Adipocyte (in vitro differentiated cells): ENCODE data around the gene NUDT8.

Source experiments
- DNase-seq: peaks from one replicate; pipeline ENCODE4 v3.0.0-alpha.2; 2015; ENCODE audit warnings: low read depth
- H3K27me3 ChIP-seq: replicated peaks from 2 replicates; pipeline ENCODE4 v1.7.0; 2013; ENCODE audit warnings: mild to moderate bottlenecking, low read length, moderate library complexity; ENCODE audit not compliant: control insufficient read depth, insufficient read depth
- H3K36me3 ChIP-seq: 2 replicates; pipeline ENCODE4 v1.7.0; 2013; ENCODE audit warnings: low read length, mild to moderate bottlenecking, moderate library complexity; ENCODE audit not compliant: control insufficient read depth, insufficient read depth, severe bottlenecking
- H3K4me1 ChIP-seq: 2 replicates; pipeline ENCODE4 v1.7.0; 2013; ENCODE audit warnings: mild to moderate bottlenecking, low read length, moderate library complexity; ENCODE audit not compliant: control insufficient read depth, insufficient read depth
- H3K4me3 ChIP-seq: 2 replicates; pipeline ENCODE4 v1.7.0; 2013; ENCODE audit warnings: mild to moderate bottlenecking, low read length, moderate library complexity
- H3K9ac ChIP-seq: 2 replicates; pipeline ENCODE4 v1.7.0; 2013; ENCODE audit warnings: mild to moderate bottlenecking, low read length, moderate library complexity
- H3K9me3 ChIP-seq: 2 replicates; pipeline ENCODE4 v1.7.0; 2013; ENCODE audit warnings: mild to moderate bottlenecking, low read length, moderate library complexity; ENCODE audit not compliant: control insufficient read depth

The NUDT8 gene

GRCh38 chr11:67588136-67588503 is 41.6 kb downstream of the NUDT8 start:
- peaks cover 11% of the 10 kb centered on the region for H3K4me1 ChIP-seq
- no peak for DNase-seq
- H3K36me3 ChIP-seq = peaks cover 16% of the 10 kb centered on the region
- H3K9ac ChIP-seq = no peak overlapping the region
- no peak overlapping the region for H3K4me3 ChIP-seq
- no peaks in the 10 kb centered on the region for H3K27me3 ChIP-seq
- H3K9me3 ChIP-seq = no peaks in the 10 kb centered on the region

- peaks cover 17% of the 10 kb centered on the region for H3K4me1 ChIP-seq
- H3K9ac ChIP-seq = no peak overlapping the region
- DNase-seq = no peak
- no peaks in the 10 kb centered on the region for H3K9me3 ChIP-seq
- peaks cover 3% of the 10 kb centered on the region for H3K27me3 ChIP-seq
- H3K36me3 ChIP-seq = peaks cover 16% of the 10 kb centered on the region
- H3K4me3 ChIP-seq = no peak overlapping the region
Measured at GRCh38 chr11:67586568-67587250, 43.0 kb downstream of the NUDT8 start.

- DNase-seq = no peak
- H3K9ac ChIP-seq = no peak overlapping the region
- H3K4me1 ChIP-seq = peaks cover 17% of the 10 kb centered on the region
- H3K4me3 ChIP-seq = no peak overlapping the region
- H3K9me3 ChIP-seq = no peaks in the 10 kb centered on the region
- peaks cover 16% of the 10 kb centered on the region for H3K36me3 ChIP-seq
- peaks cover 3% of the 10 kb centered on the region for H3K27me3 ChIP-seq
Measured at GRCh38 chr11:67585911-67586310, 43.8 kb downstream of the NUDT8 start.

- peak overlapping the region; percentile 87 for H3K4me3 ChIP-seq
- peak overlapping the region; percentile 89 for H3K9ac ChIP-seq
- H3K27me3 ChIP-seq = peaks cover 3% of the 10 kb centered on the region
- H3K36me3 ChIP-seq = peaks cover 16% of the 10 kb centered on the region
- H3K9me3 ChIP-seq = no peaks in the 10 kb centered on the region
- H3K4me1 ChIP-seq = peaks cover 17% of the 10 kb centered on the region
- DNase-seq = no peak
Measured at GRCh38 chr11:67584881-67585873, 44.6 kb downstream of the NUDT8 start.

- Histone ChIP-seq H3K9ac (peak overlapping the region; percentile 89), H3K4me1 (peaks cover 17% of the 10 kb centered on the region), H3K36me3 (peaks cover 16% of the 10 kb centered on the region), H3K27me3 (peaks cover 11% of the 10 kb centered on the region), H3K9me3 (no peaks in the 10 kb centered on the region), H3K4me3 (peak overlapping the region; percentile 87)
- DNase-seq = peak; percentile 66
Measured at GRCh38 chr11:67584205-67584880, 45.4 kb downstream of the NUDT8 start.

GRCh38 chr11:67583247-67584204 is 46.2 kb downstream of the NUDT8 start, which contains the start of gene GSTP1:
TSS of gene GSTP1 (plus strand) at chr11:67583812. CDS start at chr11:67583844, 32 bp downstream.
- DNase-seq = peak; percentile 97
- Histone ChIP-seq H3K36me3 (peaks cover 16% of the 10 kb centered on the region), H3K4me3 (peak within 1 kb of the TSS; percentile 87), H3K9me3 (no peaks in the 10 kb centered on the region), H3K4me1 (peaks cover 17% of the 10 kb centered on the region), H3K9ac (peak within 1 kb of the TSS; percentile 89), H3K27me3 (peaks cover 17% of the 10 kb centered on the region)

GRCh38 chr11:67582011-67582410 is 47.7 kb downstream of the NUDT8 start:
- Histone ChIP-seq H3K27me3 (peaks cover 32% of the 10 kb centered on the region), H3K9ac (no peak overlapping the region), H3K4me3 (no peak overlapping the region), H3K36me3 (peaks cover 10% of the 10 kb centered on the region), H3K4me1 (peaks cover 17% of the 10 kb centered on the region), H3K9me3 (peaks cover 3% of the 10 kb centered on the region)
- no peak for DNase-seq

- H3K9me3 ChIP-seq = peaks cover 7% of the 10 kb centered on the region
- H3K9ac ChIP-seq = no peak overlapping the region
- peaks cover 17% of the 10 kb centered on the region for H3K4me1 ChIP-seq
- H3K27me3 ChIP-seq = peaks cover 37% of the 10 kb centered on the region
- peaks cover 5% of the 10 kb centered on the region for H3K36me3 ChIP-seq
- DNase-seq = no peak
- no peak overlapping the region for H3K4me3 ChIP-seq
Measured at GRCh38 chr11:67581469-67581868, 48.3 kb downstream of the NUDT8 start.

GRCh38 chr11:67577951-67578350 is 51.8 kb downstream of the NUDT8 start:
- DNase-seq = no peak
- Histone ChIP-seq H3K27me3 (peaks cover 56% of the 10 kb centered on the region), H3K9ac (no peak overlapping the region), H3K4me3 (no peak overlapping the region), H3K9me3 (peaks cover 7% of the 10 kb centered on the region), H3K4me1 (peaks cover 6% of the 10 kb centered on the region), H3K36me3 (no peaks in the 10 kb centered on the region)
